GM21526 (cell line): ENCODE measurements around the gene ELMO3.

ENCODE experiments used
- ATAC-seq: cut with Tn5 transposase; IDR thresholded peaks from one replicate; pipeline ENCODE4 v1.9.1; 2021; ENCODE audit warnings: moderate library complexity; ENCODE audit not compliant: unreplicated experiment, low FRiP score

ELMO3 gene

GRCh38 chr16:67193536-67193935 is 5.4 kb upstream of the ELMO3 start:
- ATAC-seq: no peak

- ATAC-seq: no peak
These were observed 4.7 kb upstream of the ELMO3 start for GRCh38 chr16:67194260-67194659.

- no peak for ATAC-seq
These were observed 3.3 kb upstream of the ELMO3 start for GRCh38 chr16:67195676-67196075.

- ATAC-seq: no peak
These were observed 2.0 kb upstream of the ELMO3 start for GRCh38 chr16:67196881-67197280.

- ATAC-seq: no peak
These were observed 1.2 kb upstream of the ELMO3 start for GRCh38 chr16:67197704-67198103.

- no peak for ATAC-seq
These were observed 645 bp upstream of the ELMO3 start for GRCh38 chr16:67198238-67198734.

- ATAC-seq: no peak
These were observed 872 bp downstream of the ELMO3 start for GRCh38 chr16:67199808-67200198.

- no peak for ATAC-seq
These were observed 1.6 kb downstream of the ELMO3 start for GRCh38 chr16:67200491-67200890.

GRCh38 chr16:67201411-67202345 is 2.7 kb downstream of the ELMO3 start:
- ATAC-seq: no peak

- no peak for ATAC-seq
These were observed 3.5 kb downstream of the ELMO3 start for GRCh38 chr16:67202426-67202825.

GRCh38 chr16:67202956-67203493 is 4.1 kb downstream of the ELMO3 start:
- ATAC-seq: no peak

- no peak for ATAC-seq
These were observed 5.1 kb downstream of the ELMO3 start for GRCh38 chr16:67204076-67204475.

- no peak for ATAC-seq
These were observed 7.4 kb downstream of the ELMO3 start for GRCh38 chr16:67206129-67206837.

- ATAC-seq: no peak
These were observed 7.9 kb downstream of the ELMO3 start for GRCh38 chr16:67206838-67207248.

- ATAC-seq: no peak
These were observed 8.5 kb downstream of the ELMO3 start for GRCh38 chr16:67207249-67208091.

GRCh38 chr16:67208154-67208896 is 9.4 kb downstream of the ELMO3 start:
- no peak for ATAC-seq

- no peak for ATAC-seq
These were observed 10.6 kb downstream of the ELMO3 start for GRCh38 chr16:67209565-67209964.

- ATAC-seq: no peak
These were observed 11.4 kb downstream of the ELMO3 start for GRCh38 chr16:67210069-67210937.

GRCh38 chr16:67211674-67212073 is 12.7 kb downstream of the ELMO3 start:
- ATAC-seq: no peak
